Measurements from ENCODE around the gene ZNF625.
"Not testable (repeated sequence)": the region's sequence is repeated elsewhere in the genome, so short reads cannot be mapped to it uniquely, and the experiment has no call there.

Gene ZNF625

DNA sequence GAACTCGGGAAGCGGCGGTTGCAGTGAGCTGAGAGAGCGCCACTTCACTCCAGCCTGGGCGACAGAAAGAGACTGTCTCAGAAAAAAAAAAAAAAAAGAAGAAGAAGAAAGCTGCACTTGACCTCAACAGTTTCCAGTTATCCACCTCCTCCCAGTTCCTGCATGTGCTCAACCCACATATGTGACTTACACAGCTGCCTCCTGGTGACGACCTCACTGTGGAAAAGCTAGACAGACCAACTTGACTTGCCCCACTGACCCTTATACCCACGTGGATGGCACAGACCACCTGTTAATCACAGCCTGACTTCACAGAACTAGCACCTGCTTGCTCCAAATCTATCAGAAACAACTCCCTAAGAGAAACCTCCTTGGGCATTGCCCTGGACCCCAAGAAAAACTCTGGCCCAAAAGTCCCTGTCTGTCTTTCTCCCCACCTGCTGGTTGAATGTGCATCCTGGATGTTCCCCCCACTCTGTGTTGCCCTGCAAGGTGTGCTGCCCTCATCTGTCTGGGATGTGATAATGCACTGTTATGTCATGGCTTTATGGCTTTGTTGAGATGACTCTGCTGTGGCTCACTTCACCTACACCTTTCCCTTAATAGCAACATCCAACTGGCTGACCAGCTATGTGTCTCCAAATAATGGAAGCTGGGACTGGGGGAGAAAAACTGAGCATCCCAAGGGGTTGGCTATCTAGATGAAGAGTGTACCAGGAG, 19.2 kb downstream of the ZNF625 start:
- DNase-seq (ENCODE audit: low read depth), result no peak

DNA sequence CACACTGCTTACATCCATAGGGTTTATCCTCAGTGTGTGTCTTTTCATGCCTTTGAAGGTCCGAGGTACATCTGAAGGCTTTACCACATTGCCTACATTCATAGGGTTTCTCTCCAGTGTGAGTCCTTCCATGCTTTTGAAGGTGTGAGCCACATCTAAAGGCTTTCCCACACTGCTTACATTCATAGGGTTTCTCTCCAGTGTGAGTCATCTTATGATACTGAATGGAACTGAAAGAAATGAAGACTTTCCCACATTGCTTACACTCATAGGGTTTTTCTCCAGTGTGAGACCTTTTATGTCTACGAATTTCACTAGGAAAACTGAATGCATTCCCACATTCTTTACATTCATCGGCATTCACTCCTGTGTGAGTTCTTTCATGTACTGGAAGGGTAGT, 23.5 kb downstream of the ZNF625 start:
- no peak for DNase-seq (ENCODE audit: low read depth)

DNA sequence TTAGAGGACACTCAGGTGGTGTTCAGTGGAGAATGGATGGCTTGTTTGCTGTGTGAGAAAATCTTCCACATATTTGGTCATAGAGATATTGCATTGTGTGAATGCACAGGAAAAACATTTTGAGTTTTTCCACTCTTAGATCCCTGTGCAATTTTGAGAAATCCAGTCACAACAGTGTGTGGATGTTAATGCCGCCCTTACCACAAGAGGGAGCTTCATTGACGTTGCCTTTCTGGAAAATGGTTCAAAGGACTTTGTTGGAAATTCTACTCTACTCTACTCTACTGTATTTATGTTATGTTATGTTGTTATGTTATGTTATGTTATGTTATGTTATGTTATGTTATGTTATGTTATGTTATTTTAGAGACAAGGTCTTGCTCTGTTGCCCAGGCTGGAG, 29.8 kb downstream of the ZNF625 start:
- DNase-seq (ENCODE audit: low read depth), result no peak

DNA sequence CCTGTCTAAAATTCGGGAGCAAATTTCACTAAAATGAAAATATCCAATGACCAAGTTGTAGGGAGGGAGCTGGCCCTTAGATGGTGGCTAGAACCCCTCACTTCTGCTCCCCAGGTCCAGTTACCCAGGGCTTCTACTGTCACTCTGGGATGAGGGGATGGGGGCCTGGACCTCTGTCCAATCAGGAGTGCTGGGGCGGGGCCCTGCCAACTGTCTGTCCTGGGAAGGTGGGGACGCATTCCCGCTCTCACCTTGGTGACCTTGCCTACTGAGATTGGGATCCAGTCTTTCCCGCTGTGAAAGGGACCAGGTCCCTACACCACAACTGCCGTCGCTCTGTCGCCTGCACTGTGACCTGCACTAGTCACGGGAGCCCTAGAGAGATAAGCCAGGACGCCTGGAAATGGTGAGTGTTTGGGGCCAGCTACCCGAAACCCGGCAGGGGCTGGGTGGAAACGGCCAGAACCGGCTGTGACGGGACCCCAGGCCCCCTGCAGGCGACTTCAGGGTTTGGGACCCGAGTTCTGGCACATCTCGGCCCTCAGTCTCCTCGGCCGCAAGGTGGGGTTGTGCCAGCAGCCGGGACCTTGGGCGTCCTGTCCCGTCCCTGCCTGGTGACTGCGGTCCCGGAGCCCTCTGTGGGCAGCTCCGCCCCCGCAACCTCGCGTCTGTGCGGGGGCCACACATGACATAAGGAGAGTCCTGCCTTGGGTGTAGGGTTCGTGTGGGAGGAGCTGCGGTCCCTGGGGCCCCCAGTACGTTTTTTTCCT, 39.1 kb downstream of the ZNF625 start:
- DNase-seq (ENCODE audit: low read depth), result no peak

DNA sequence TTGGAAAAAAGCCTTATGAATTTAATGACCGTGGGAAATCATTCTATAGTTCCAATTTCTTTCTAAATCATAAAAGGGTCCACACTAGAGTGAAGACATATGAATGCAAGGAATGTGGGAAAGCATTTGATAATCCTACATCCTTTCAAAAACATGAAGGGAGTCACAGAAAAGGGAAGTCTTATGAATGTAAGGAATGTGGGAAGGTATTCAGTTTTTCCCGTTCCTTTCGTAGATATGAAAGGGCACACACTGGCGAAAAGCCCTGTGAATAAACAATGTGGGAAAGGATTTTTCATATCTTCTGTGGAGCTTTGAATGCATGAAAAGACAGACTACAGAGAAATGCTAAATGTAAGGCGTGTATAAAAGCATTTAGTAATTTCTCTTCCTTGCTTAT, 43.4 kb downstream of the ZNF625 start:
- DNase-seq (ENCODE audit: low read depth), result no peak

DNA sequence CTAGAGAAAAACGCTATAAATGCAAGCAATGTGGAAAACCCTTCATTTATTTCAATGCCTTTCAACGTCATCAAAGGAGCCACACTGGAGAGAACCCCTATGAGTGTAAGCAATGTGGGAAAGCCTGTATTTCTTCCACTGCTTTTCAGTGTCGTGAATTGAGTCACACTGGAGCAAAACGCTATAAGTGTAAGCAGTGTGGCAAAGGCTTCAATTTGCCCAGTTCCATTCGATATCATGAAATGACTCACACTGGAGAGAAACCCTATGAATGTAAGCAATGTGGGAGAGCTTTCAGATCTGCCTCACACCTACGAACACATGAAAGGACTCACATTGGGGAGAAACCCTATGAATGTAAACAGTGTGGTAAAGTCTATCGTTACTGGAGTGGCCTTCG, 43.8 kb downstream of the ZNF625 start:
- no peak for DNase-seq (ENCODE audit: low read depth)

DNA sequence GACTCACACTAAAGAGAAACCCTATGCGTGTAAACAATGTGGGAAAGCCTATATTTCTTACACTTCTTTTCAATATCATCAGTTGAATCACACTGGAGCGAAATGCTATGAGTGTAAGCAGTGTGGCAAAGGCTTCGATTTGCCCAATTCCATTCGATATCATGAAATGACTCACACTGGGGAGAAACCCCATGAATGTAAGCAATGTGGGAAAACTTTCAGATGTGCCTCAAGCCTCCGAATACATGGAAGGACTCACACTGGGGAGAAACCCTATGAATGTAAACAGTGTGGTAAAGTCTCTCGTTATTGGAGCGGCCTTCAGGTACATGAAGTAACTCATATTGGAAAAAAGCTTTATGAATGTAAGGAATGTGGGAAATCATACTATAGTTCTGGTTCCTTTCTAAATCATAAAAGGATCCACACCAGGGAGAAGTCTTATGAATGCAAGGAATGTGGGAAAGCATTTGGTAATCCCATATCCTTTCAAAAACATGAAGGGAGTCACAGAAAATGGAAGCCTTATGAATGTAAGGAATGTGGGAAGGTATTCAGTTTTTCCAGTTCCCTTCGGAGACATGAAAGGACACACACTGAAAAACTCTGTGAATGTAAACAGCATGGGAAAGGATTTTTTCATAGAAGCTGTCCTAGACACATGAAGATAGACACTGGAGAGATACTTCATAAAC, 44.4 kb downstream of the ZNF625 start:
- no peak for DNase-seq (ENCODE audit: low read depth)

DNA sequence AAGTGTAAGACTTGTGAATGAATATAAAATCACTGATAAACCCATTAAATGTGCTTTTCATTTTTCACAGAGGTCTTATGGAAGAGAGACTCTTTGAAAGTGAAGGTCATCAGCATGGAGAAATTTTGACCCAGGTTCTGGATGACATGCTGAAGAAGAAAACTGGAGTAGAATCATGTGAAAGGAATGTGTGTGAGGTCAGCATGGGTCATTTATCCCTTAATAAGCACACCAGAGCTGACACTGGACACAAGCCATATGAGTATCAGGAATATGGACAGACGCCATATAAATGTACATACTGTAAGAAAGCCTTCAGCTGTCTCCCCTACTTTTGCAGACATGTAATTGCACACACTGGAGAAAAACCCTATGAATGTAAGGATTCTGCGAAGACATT, 45.4 kb downstream of the ZNF625 start:
- no peak for DNase-seq (ENCODE audit: low read depth)

DNA sequence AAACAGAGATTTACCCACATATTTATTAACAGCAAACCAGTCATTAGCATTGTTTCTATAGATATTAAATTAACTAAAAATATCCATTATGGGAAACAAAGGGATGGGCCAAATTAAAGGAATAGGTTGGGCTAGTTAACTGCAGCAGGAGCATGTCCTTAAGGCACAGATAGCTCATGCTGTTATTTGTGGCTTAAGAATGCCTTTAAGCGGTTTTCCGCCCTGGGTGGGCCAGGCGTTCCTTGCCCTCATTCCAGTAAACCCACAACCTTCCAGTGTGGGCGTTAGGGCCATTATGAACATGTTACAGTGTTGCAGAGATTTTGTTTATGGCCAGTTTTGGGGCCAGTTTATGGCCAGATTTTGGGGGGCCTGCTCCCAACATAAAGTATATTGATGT, 52.6 kb downstream of the ZNF625 start:
- DNase-seq (ENCODE audit: low read depth), result not testable (repeated sequence)

DNA sequence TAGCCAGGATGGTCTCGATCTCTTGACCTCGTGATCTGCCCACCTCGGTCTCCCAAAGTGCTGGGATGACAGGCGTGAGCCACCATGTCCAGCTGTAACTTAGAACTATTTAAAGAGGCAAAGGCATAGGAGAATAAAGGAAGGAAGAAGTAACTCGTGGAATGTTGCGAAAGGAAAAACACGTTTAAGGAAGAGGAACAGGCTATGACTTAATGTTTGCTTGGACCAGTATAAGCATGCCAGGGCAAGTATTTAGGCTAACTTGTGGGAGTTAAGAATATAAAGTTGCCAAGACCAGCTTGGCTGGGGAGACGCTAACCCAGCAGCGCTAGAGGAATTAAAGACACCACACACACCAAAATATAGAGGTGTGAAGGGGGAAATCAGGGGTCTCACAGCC, 58.5 kb downstream of the ZNF625 start:
- DNase-seq (ENCODE audit: low read depth), result no peak

DNA sequence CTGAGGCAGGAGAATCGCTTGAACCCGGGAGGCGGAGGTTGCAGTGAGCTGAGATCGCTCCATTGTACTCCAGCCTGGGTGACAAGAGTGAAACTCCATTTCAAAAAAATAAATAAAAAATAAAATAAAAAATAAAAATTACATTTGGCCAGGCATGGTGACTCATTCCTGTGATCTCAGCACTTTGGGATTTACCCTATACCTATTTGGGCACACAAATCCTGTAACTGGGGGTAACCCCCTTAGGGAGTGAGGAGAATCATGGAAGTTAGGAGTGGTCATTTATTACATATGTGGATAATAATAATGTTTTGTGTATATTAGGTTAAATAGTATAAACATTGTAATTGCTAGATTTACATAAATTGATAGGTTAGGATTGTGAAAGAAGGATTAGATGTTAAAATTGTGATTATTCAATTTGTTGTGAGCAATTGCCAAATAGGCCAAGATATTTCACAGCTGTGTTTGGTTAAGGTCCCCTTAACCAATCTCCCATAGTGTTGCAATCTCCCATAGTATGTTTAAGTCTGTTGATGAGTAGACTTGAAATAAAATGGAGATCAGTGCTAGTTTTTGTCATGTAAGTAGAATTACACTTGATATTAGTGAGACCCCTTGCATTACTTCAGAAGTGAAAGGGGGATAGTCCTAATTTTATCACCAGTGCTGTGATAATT, 61.3 kb downstream of the ZNF625 start:
- DNase-seq (ENCODE audit: low read depth), result no peak
